A549 (cell line): ENCODE data around the gene ANKRD63. TPM values are rescaled to one million over a fixed set of nuclear protein-coding genes. Genes with fewer than 3 reads are reported as not detected.

Experiments used
- ATAC-seq, 2 experiments: fragments of 200-7000 bp in 1 of 2; fragments of >200 bp in 1 of 2; cut with Nextera tagmentation in 1 of 2; cut with Tn5 transposase in 1 of 2; 3 replicates each; pipeline versions ENCODE4 v1.8.0 to v1.9.1; 2018 to 2020; ENCODE audit warnings: mild to moderate bottlenecking in 1 of 2, moderate library complexity in 1 of 2
- CTCF ChIA-PET: fragments of 300-600 bp; sonication (Branson Sonifier 250); formaldehyde crosslinking; extraction: SDS; loops from one replicate; lab custom pipeline; 2021; ENCODE audit warnings: antibody characterized with exemption, inconsistent platforms; lab: Yijun Ruan, JAX
- POLR2A ChIA-PET: fragments of 350-600 bp; formaldehyde crosslinking; extraction: SDS; loops from one replicate; lab custom pipeline; 2021; ENCODE audit warnings: antibody characterized with exemption, inconsistent platforms; lab: Yijun Ruan, JAX
- DNase-seq, 2 experiments: peaks; one replicate each; pipeline versions ENCODE4 v3.0.0 to v3.0.0-alpha.2; 2011 to 2016; ENCODE audit warnings: low read depth in 1 of 2, low spot score in 1 of 2
- FAIRE-seq: peaks from 2 replicates; lab custom pipeline; 2011; peaks lifted over from hg19 to GRCh38; lab: Jason Lieb, UNC
- H3K27ac ChIP-seq, 2 experiments: fragments of >200 bp; sonication (Bioruptor Twin); formaldehyde crosslinking; 3 replicates each; pipeline ENCODE4 v1.5.1; 2016 to 2017
- H3K4me1 ChIP-seq: fragments of >200 bp; sonication (Bioruptor Twin); formaldehyde crosslinking; 3 replicates; pipeline ENCODE4 v1.6.1; 2016
- H3K4me2 ChIP-seq: fragments of >200 bp; sonication (Bioruptor Twin); formaldehyde crosslinking; 3 replicates; pipeline ENCODE4 v1.6.1; 2016
- H3K4me3 ChIP-seq: fragments of >200 bp; sonication (Bioruptor Twin); formaldehyde crosslinking; 3 replicates; pipeline ENCODE4 v1.5.1; 2016
- H3K9me3 ChIP-seq: fragments of >200 bp; sonication (Bioruptor Twin); formaldehyde crosslinking; 3 replicates; pipeline ENCODE4 v1.6.1; 2016
- BHLHE40 ChIP-seq: IDR thresholded peaks from 2 replicates; pipeline ENCODE4 v1.6.1; 2012; ENCODE audit warnings: low read depth, low read length, inconsistent platforms
- CBX2 ChIP-seq: fragments of 200-600 bp; sonication (generic); IDR thresholded peaks from 2 replicates; pipeline ENCODE4 v1.6.1; 2016; ENCODE audit warnings: low read depth, mild to moderate bottlenecking, borderline replicate concordance
- CEBPB ChIP-seq, 2 experiments: fragments of >200 bp in 1 of 2; sonication (Bioruptor Twin) in 1 of 2; formaldehyde crosslinking in 1 of 2; IDR thresholded peaks; 2 replicates each; pipeline ENCODE4 v1.6.1; 2012 to 2016
- CTCF ChIP-seq: fragments of >200 bp; sonication (Bioruptor Twin); formaldehyde crosslinking; IDR thresholded peaks from 3 replicates; pipeline ENCODE4 v1.5.1; 2016
- EHF ChIP-seq: fragments of 250-450 bp; sonication (Bioruptor Pico); IDR thresholded peaks from 2 replicates; pipeline ENCODE4 v1.5.0; 2020; ENCODE audit warnings: mild to moderate bottlenecking
- EHMT2 ChIP-seq: fragments of 200-600 bp; sonication (generic); IDR thresholded peaks from 2 replicates; pipeline ENCODE4 v1.6.1; 2016; ENCODE audit warnings: antibody characterized with exemption, low read depth, mild to moderate bottlenecking, moderate library complexity
- HES2 ChIP-seq: fragments of >200 bp; sonication (Bioruptor Twin); formaldehyde crosslinking; IDR thresholded peaks from 2 replicates; pipeline ENCODE4 v1.6.1; 2016
- HOXA7 ChIP-seq: fragments of 250-450 bp; sonication (Bioruptor Pico); IDR thresholded peaks from 2 replicates; pipeline ENCODE4 v1.5.0; 2020; ENCODE audit warnings: mild to moderate bottlenecking, moderate library complexity
- HOXB13 ChIP-seq: fragments of 250-450 bp; sonication (Bioruptor Pico); IDR thresholded peaks from 2 replicates; pipeline ENCODE4 v1.5.0; 2020; ENCODE audit warnings: low read depth, mild to moderate bottlenecking, moderate library complexity
- HOXB5 ChIP-seq: fragments of 250-450 bp; sonication (Bioruptor Pico); IDR thresholded peaks from 2 replicates; pipeline ENCODE4 v1.5.0; 2020; ENCODE audit warnings: mild to moderate bottlenecking, moderate library complexity
- JUN ChIP-seq, 2 experiments: fragments of >200 bp; sonication (Bioruptor Twin); formaldehyde crosslinking; IDR thresholded peaks; 2 replicates in 1 of 2; 3 replicates in 1 of 2; pipeline ENCODE4 v1.6.1; 2016 to 2017
- KDM5A ChIP-seq: fragments of 200-600 bp; sonication (generic); IDR thresholded peaks from 2 replicates; pipeline ENCODE4 v1.6.1; 2016; ENCODE audit warnings: antibody characterized with exemption, mild to moderate bottlenecking
- MAFK ChIP-seq: fragments of 450-650 bp; IDR thresholded peaks from 2 replicates; pipeline ENCODE4 v1.6.1; 2014; ENCODE audit not compliant: partially characterized antibody
- NFE2L2 ChIP-seq: fragments of 150-350 bp; conservative IDR thresholded peaks from 2 replicates; pipeline ENCODE4 v1.6.1; 2014; ENCODE audit warnings: low read length
- NPAS2 ChIP-seq: fragments of 250-450 bp; sonication (Bioruptor Pico); IDR thresholded peaks from 2 replicates; pipeline ENCODE4 v1.8.0; 2022; ENCODE audit warnings: mild to moderate bottlenecking, moderate library complexity, borderline replicate concordance
- NR3C1 ChIP-seq: fragments of >200 bp; sonication (Bioruptor Twin); formaldehyde crosslinking; IDR thresholded peaks from 3 replicates; pipeline ENCODE4 v1.6.1; 2017
- RAD21 ChIP-seq, 2 experiments: fragments of >200 bp in 1 of 2; sonication (Bioruptor Twin) in 1 of 2; formaldehyde crosslinking in 1 of 2; IDR thresholded peaks in 1 of 2; conservative IDR thresholded peaks in 1 of 2; 2 replicates in 1 of 2; 3 replicates in 1 of 2; pipeline ENCODE4 v1.6.1; 2012 to 2018; ENCODE audit warnings: inconsistent platforms in 1 of 2
- RARB ChIP-seq: fragments of 250-450 bp; sonication (Bioruptor Pico); IDR thresholded peaks from 2 replicates; pipeline ENCODE4 v1.8.0; 2021; ENCODE audit warnings: mild to moderate bottlenecking, moderate library complexity
- RCOR1 ChIP-seq: fragments of 150-350 bp; IDR thresholded peaks from 2 replicates; pipeline ENCODE4 v1.6.1; 2014; ENCODE audit warnings: antibody characterized with exemption, low read length, low read depth
- RFX5 ChIP-seq: fragments of 450-650 bp; IDR thresholded peaks from 2 replicates; pipeline ENCODE4 v1.7.1; 2014; ENCODE audit warnings: antibody characterized with exemption, mild to moderate bottlenecking, moderate library complexity
- RNF2 ChIP-seq: fragments of 200-600 bp; sonication (generic); IDR thresholded peaks from 2 replicates; pipeline ENCODE4 v1.6.1; 2016; ENCODE audit warnings: low read depth, mild to moderate bottlenecking, antibody characterized with exemption, moderate library complexity, borderline replicate concordance
- TP53 ChIP-seq: fragments of 250-450 bp; sonication (Bioruptor Pico); IDR thresholded peaks from 2 replicates; pipeline ENCODE4 v1.5.0; 2021; ENCODE audit warnings: mild to moderate bottlenecking, moderate library complexity
- USF2 ChIP-seq: fragments of 450-650 bp; IDR thresholded peaks from 2 replicates; pipeline ENCODE4 v1.6.1; 2014; ENCODE audit warnings: antibody characterized with exemption
- ZC3H11A ChIP-seq: fragments of 450-650 bp; IDR thresholded peaks from 2 replicates; pipeline ENCODE4 v1.6.1; 2014; ENCODE audit warnings: antibody characterized with exemption, mild to moderate bottlenecking
- ZSCAN20 ChIP-seq: fragments of 250-450 bp; sonication (Bioruptor Pico); IDR thresholded peaks from 2 replicates; pipeline ENCODE4 v1.8.0; 2022; ENCODE audit warnings: mild to moderate bottlenecking, moderate library complexity
- WGBS: methylation state at CpG from one replicate; pipeline ENCODE4 v1.1.6; 2017; ENCODE audit errors: missing lambda C conversion rate; 5-methylcytosine and 5-hydroxymethylcytosine counted together
- polyA plus RNA-seq, 4 experiments: library from polyadenylated mRNA; depleted of rRNA in 3 of 4; stranded (reverse); fragments of >200 nt; fragmentation: RNase III in 1 of 4; extraction: RNeasy Plus Mini Kit Qiagen cat#74134 plus additional on column Dnase treatment in 1 of 4; gene quantifications; 2 replicates in 3 of 4; 3 replicates in 1 of 4; pipeline ENCODE4 v1.2.3, GENCODE V29; 2011 to 2017
- TF ChIP-seq, protein P1 (sequence below): fragments of 250-450 bp; sonication (Bioruptor Pico); IDR thresholded peaks from 2 replicates; pipeline ENCODE4 v1.5.0; 2020; ENCODE audit warnings: low read depth, mild to moderate bottlenecking, moderate library complexity

ANKRD63 gene
- polyA plus RNA-seq, 2 of the 4 experiments (the other 2 are of a cell fraction): 0.25 TPM; not detected in 1

DNA sequence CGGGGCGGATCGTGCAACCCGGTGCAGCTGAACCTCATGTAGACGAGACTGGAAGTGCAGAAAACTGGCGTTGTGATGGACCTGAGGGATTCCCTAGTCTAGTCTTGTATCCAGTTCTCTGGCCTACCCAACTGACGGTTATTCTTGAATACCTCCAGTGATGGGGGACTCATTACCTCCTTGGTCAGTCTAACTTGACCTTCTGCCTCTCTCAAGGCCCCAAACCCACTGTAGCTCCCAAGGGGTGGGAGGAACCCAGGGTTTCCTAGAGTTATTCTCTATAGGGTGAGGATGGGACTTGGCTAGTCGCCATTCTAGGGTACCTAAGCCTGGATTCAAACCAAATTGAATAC, 32.6 kb downstream of the ANKRD63 start:
- Histone ChIP-seq H3K27ac (no peak overlapping the region), H3K9me3 (no peaks in the 10 kb centered on the region), H3K4me1 (no peaks in the 10 kb centered on the region), H3K4me3 (no peak overlapping the region), H3K4me2 (no peak overlapping the region)
- ATAC-seq (no peak), DNase-seq (no peak), FAIRE-seq (no peak)
- 77% methylated on average over 8 of the region's 8 CpGs for WGBS
- ChIA-PET POLR2A (no interaction called here), CTCF (interaction anchor here (0.6 to 16.4 kb wide), 6 partner anchors 12 to 45 kb away, joined by 3 to 144 read pairs (median 3); partner anchors contain the start of gene PAK6)
- TF ChIP-seq HES2 (no peak), JUN (IDR thresholded peaks at IDR 0.05) (no peak), ZSCAN20 (CRISPR knock-in tag) (no peak), USF2 (no peak), HOXB13 (CRISPR knock-in tag) (no peak), RAD21 (conservative IDR thresholded peaks at IDR 0.05 in 1 of 2, IDR thresholded peaks at IDR 0.05 in 1 of 2) (no peak), NR3C1 (no peak), RFX5 (no peak), CTCF (no peak), EHF (CRISPR knock-in tag) (no peak), MAFK (no peak), NFE2L2 (no peak), EHMT2 (no peak), CBX2 (no peak), HOXA7 (CRISPR knock-in tag) (no peak), BHLHE40 (no peak), NPAS2 (no peak)
- TF ChIP-seq, all 56 proteins: peak for 0

DNA sequence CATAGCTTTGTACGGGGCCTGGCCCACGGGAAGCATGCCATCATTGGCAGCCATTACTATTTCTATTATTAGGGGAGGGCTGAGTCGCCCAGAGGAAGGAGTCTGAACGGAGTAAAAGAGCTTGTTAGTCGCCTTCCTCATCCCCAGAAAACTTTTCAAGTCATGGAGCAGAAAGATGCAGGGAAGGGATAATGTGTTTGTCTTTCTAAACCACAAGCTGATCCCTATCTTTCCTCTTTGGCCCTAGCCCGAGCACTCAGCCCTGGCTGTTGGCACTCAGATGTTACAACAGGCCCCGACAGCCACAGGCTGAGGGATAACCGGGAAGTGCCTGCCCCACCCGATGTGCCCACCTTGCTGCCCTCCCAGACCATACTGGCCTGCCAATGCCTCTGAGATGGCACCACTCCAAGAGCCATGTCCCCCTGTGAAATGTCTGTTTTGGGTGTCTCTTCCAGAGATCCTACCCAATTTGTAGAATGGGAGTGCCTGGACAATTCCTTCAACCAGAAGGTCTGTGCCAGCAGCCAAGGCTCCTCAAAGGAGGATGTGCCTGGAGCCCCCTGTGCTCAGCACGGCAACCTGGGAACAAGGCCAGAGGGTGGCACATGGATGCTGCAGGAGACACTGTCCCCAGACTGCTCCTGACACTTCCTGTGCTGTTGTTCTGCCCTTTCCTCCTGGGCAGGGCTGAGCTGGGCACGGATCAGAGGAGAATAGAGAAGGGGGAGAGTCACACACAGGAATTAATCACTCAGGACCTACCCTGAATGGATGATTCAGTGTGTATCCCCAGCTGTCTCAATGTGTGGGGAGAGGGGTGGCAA, 33.2 kb downstream of the ANKRD63 start:
- Histone ChIP-seq H3K4me2 (no peak overlapping the region), H3K27ac (no peak overlapping the region), H3K4me1 (no peaks in the 10 kb centered on the region), H3K9me3 (no peaks in the 10 kb centered on the region), H3K4me3 (no peak overlapping the region)
- POLR2A ChIA-PET: no interaction called here
- ATAC-seq (no peak; a peak in 1 of 6 replicates), DNase-seq (no peak), FAIRE-seq (no peak)
- TF ChIP-seq ZC3H11A (no peak), CEBPB (IDR thresholded peaks at IDR 0.05) (no peak), JUN (IDR thresholded peaks at IDR 0.05) (no peak), BHLHE40 (no peak), RARB (CRISPR knock-in tag) (no peak), TP53 (no peak), RAD21 (conservative IDR thresholded peaks at IDR 0.05 in 1 of 2, IDR thresholded peaks at IDR 0.05 in 1 of 2) (no peak), CTCF (no peak), HOXB13 (CRISPR knock-in tag) (no peak), RCOR1 (no peak), KDM5A (no peak), HOXB5 (CRISPR knock-in tag) (no peak), RNF2 (no peak)
- TF ChIP-seq, protein P1, sequence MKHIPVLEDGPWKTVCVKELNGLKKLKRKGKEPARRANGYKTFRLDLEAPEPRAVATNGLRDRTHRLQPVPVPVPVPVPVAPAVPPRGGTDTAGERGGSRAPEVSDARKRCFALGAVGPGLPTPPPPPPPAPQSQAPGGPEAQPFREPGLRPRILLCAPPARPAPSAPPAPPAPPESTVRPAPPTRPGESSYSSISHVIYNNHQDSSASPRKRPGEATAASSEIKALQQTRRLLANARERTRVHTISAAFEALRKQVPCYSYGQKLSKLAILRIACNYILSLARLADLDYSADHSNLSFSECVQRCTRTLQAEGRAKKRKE (CRISPR knock-in tag): no peak
- CTCF ChIA-PET: interaction anchor here (1.1 to 16.4 kb wide), 4 partner anchors 24 to 449 kb away, joined by 3 to 144 read pairs (median 6); no protein-coding TSS in a partner anchor
- WGBS: 59% methylated on average over 10 of the region's 11 CpGs
